ENCODE measurements around the gene PACSIN1.

DNA sequence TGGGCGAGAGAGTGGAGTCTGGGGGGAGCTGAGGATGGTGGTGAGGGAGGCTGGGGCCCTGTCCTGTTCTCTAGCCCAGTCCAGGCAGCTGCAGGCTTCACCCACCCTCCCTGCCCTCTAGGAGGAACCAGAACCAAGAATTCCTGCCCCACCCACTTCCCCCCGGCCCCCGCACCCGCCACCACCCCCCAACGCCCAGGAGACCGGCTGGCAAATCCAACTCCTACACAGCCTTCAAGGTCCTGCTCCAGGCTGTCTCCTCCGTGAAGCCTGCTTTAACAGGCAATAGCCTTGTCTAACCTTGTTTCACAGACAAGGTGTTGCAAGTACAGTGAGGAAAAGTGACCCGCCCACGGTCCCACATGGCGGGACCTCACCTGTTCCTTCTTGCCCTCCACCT lies 87.9 kb downstream of the PACSIN1 start:
- TF ChIP-seq, protein P1, sequence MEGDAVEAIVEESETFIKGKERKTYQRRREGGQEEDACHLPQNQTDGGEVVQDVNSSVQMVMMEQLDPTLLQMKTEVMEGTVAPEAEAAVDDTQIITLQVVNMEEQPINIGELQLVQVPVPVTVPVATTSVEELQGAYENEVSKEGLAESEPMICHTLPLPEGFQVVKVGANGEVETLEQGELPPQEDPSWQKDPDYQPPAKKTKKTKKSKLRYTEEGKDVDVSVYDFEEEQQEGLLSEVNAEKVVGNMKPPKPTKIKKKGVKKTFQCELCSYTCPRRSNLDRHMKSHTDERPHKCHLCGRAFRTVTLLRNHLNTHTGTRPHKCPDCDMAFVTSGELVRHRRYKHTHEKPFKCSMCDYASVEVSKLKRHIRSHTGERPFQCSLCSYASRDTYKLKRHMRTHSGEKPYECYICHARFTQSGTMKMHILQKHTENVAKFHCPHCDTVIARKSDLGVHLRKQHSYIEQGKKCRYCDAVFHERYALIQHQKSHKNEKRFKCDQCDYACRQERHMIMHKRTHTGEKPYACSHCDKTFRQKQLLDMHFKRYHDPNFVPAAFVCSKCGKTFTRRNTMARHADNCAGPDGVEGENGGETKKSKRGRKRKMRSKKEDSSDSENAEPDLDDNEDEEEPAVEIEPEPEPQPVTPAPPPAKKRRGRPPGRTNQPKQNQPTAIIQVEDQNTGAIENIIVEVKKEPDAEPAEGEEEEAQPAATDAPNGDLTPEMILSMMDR (IDR thresholded peaks at IDR 0.05), result no peak
- no peak for TF ChIP-seq POLR2A (IDR thresholded peaks at IDR 0.05)
